SIG-M5 (cell line): Measurements from ENCODE around the gene ADPRHL1.

Experiments used
- DNase-seq: peaks from one replicate; lab custom pipeline; 2025; lab: John Stamatoyannopoulos, UW

The ADPRHL1 gene

DNA sequence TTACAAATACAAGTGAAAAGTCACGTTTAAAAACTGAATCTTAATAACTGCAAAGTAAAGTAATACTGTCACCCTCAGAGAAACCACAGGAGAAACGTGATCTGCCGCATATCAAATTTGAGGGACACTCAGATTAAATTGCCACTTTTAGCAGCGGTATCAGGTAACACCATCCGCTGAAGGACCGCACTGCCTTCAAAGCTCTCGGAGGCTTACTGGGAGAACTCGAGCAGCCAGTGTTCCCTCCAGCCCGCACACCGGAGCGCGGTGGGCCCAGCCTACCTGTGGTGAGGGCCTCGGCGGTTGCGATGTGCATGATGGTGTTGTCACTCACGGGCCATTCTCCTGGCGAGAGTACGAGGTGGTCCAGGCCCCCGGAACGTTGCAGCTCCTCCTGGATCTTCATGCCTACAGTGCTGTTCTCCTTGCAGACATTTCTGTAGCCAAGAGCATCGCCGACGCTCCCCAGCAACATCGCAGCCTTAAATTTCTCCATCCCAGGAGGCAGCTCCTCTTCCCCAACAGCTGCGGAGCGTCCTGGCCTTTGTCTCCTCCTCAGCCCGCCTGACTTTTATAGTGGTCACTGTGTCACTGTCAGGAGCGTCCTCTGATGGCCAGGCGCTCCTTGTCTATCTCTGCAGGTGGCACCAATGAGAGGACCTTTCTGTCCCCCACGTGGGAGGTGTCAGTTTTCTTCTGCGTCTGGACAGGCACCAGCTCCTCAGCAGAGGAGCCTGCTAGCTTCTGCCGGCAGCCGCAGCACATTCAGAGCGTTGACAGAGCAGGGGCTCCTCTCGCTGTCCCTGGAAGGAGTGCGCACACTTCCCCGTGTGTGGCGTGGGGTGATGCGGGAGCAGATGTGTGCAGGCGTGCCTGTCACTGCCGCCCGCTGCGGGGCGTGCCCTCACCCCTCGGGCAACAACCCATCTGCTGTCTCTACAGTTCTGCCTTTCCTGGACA is at the start of gene ADPRHL1:
TSS of gene ADPRHL1 (minus strand) at position 547 of the 960 bp plus-strand sequence. CDS start at position 496, 51 bp downstream.
- no peak for DNase-seq

DNA sequence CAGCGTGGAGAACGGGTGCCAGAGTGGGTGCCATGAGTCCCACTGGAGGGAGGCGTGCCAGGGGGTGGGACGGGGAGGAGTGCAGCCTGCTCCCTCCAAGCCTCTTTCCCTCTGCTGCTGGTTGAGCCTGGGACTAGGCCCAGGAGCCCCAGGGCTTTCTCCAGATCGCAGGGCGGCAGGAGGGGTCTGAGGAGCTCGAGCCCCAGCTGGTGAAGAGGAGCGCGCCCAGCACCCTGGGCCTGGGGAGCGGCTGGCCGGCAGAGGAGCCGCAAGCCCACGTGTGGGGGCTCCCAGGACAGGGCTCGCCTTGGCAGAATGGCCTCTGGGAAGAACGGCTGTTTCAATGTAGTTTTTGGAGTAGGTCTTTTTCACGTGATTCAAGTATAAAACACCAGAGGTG is 49.4 kb upstream of the ADPRHL1 start:
- no peak for DNase-seq

DNA sequence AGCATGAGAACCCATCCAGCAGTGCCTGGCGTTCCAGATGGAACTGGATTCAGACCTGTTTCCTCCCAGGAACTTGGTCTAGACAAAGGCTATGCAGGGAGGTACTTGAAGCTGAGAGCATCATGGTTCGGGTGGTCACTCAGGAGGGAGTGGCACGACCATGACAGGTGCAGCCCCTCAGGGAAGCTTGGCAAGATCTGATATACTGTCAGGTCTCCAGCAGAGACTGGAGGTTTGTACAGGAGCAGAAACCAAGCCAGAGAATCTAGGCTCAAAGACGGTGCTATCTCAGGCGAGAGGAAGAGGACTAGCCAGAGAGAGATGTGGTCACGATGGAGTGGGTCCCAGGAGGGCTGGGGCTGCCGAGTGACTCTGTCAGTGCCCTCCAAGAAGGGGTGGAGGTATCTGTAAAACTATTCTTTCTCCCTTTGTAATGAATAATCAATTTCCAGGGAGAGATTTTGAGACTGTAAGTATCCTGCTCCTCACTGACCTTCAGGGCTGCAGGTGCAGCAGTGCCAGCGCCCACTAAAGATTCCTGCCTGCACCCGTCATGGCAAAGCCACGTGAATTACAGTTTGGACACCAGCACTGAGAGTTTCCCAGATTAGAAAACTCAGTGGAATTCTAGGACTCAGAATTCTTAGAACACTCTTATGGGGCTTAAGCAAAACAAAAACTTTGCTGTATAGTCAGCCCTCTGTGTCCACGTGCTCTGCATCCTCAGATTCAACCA is 47.4 kb upstream of the ADPRHL1 start:
- DNase-seq: no peak

DNA sequence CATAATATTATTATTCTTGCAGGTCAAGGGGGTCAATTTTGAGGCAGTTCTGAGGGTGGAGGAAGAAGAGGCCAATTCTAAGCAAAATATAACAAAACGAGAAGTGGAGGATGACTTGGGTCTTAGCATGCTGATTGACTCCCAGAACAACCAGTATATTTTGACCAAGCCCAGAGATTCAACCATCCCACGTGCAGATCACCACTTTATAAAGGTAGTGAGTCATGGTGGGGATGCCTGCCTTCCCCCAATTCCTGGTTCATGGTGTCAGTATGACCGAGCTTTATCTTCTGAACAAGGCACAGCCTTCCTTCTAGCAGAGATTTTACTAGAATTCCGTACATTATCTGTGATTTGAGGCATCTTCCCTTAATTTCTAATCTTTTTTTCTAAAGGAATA is 46.6 kb upstream of the ADPRHL1 start:
- no peak for DNase-seq

DNA sequence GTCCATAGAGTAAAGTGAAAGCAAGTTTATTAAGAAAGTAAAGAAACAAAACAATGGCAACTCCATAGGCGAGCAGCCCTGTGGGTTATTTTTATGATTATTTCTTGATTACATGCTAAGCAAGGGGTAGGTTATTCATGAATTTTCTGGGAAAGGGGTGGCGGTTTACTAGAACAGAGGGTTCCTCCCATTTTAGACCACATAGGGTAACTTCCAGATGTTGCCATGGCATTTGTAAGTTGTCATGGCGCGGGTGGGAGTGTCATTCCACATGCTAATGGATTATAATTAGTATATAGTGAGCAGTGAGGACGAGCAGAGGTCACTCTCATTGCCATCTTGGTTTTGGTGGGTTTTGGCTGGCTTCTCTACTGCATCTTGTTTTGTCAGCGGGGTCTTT is 45.6 kb upstream of the ADPRHL1 start:
- no peak for DNase-seq

DNA sequence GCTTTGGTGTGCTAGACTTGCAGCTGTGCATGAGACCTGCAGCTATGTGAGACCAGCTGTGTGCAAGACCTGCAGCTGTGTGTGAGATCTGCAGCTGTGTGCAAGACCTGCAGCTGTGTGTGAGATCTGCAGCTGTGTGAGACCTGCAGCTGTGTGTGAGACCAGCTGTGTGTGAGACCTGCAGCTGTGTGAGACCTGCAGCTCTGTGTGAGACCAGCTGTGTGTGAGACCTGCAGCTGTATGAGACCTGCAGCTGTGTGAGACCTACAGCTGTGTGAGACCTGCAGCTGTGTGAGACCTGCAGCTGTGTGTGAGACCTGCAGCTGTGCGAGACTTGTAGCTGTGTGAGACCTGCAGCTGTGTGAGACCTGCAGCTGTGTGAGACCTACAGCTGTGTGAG is 43.9 kb upstream of the ADPRHL1 start:
- no peak for DNase-seq

DNA sequence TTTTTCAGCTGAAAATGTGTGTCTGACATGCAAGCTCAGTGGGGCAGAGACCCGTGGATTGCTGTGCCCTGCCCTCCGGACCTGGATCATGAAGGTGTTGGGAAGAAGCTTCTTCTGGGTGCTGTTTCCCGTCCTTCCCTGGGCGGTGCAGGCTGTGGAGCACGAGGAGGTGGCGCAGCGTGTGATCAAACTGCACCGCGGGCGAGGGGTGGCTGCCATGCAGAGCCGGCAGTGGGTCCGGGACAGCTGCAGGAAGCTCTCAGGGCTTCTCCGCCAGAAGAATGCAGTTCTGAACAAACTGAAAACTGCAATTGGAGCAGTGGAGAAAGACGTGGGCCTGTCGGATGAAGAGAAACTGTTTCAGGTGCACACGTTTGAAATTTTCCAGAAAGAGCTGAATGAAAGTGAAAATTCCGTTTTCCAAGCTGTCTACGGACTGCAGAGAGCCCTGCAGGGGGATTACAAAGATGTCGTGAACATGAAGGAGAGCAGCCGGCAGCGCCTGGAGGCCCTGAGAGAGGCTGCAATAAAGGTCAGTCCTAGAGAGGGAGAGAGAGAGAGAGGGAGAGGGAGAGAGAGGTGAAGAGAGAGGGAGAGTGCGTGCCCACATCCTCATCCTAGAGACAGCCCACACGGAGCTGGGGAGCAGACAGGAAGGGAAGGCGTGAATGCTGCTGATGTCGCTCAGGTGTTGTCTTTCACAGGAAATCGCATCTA is 42.4 kb upstream of the ADPRHL1 start:
- no peak for DNase-seq

DNA sequence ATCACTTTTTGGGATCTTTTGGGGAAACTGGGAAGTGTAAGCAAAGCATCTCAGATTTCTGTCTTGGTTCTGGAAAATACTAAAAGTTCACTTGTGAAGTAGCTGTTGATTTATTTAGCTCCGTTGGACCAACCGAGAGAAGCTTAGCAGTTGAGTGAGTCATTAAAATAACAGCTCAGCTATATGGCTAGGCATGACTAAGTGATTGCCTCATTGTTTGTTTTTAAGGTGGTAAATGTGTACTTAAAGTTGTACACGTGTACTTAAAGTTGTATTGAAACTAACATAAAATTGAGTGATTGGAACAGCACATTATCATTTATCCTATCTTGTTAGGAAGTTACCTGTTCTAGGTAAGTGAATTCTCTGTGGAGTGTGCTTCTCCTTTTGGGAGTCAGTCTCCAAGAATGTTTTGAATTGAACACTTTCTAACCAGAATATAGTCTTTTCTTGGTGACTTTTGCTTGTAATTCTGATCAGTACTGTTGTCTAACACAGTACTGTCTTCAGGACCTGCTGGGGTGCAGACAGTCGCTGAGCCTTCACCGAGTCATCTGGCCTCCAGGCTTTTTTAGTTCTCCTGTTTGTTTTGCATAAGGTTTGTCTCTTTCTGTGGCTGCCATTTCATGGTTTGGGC is 40.1 kb upstream of the ADPRHL1 start:
- peak; percentile 56 for DNase-seq

DNA sequence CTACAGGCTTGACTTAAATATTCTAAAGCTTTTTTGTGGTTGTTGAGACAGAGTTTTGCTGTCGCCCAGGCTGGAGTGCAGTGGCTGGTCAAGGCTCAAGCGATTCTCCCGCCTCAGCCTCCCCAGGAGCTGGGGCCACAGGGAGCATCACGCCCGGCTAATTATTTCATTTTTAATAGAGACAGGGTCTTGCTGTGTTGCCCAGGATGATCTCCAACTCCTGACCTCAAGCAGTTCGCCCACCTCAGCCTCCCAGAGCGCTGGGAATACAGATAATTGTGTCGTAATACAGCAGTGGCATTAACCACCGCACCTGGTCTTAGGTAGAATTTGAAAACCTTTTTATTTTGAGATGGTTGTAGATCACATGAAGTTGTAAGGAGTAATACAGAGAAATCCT is 38.7 kb upstream of the ADPRHL1 start:
- no peak for DNase-seq

DNA sequence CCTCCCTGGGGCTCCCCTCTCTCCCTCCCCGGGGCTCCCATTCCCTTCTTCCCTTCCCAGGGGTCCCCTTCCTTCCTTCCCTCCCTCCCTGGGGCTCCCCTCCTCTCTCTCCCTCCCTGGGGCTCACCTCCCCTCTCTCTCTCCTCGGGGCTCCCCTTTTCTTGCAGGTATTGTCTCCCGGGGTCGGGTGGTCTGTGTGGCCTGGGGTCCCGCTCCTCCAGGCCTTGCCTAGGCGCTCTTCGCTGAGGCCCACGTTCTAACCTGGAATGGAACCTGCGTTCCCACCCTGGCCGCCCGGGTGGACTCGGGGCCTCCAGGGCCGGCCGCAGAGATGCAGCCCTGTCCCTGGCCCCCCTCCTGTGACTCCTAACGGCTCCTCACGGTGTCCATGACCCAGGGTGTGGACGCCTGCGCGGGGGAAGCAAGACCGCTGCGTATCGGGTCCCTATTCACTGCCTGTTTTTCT is 38.2 kb upstream of the ADPRHL1 start:
- no peak for DNase-seq

DNA sequence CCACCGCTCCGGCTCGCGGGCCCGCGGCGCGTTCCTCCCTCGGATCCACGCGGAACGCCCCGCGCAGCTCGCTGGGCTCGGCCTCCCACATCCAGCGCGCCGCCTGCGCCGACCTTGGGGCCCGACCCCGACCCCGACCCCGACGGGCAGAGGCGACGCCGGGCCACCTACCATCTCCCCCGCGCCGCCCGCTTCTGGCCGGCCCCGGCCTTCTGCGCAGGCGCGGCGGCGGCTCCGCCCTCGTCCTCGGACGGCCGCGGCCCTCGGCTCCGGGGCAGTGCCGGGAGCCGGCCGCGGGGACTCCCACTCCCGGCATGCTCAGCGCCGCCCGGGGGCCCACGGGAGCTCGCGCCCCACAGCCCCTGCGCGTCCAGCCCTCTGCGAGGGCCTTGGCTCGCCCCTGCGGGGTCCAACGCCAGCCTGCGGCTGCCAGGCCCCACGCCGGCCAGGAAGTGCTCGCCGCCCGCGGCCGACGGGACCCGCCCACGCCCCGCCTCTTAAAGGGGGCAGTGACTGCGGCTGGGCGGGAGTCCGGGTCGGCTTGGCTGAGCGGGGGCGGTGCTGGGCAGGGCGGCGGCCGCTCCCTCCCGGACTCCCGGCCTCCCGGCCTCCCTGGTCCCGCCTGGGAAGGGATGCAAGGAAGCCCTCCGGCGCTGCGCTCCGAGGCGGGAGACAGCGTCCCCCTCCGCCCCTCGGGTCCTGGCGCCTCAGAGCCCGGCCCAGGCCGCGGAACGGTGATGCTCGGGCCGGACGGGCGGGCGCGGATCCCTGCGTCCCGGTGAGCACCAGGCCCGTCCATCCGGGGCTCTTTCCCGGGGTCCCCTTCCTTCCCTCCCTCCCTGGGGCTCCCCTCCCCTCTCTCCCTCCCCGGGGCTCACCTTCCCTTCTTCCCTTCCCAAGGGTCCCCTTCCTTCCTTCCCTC is 37.5 kb upstream of the ADPRHL1 start, which contains the start of gene DCUN1D2:
TSS of gene DCUN1D2 (minus strand) at position 216 of the 922 bp plus-strand sequence. CDS start at position 174, 42 bp downstream.
- DNase-seq: peak; percentile 33

DNA sequence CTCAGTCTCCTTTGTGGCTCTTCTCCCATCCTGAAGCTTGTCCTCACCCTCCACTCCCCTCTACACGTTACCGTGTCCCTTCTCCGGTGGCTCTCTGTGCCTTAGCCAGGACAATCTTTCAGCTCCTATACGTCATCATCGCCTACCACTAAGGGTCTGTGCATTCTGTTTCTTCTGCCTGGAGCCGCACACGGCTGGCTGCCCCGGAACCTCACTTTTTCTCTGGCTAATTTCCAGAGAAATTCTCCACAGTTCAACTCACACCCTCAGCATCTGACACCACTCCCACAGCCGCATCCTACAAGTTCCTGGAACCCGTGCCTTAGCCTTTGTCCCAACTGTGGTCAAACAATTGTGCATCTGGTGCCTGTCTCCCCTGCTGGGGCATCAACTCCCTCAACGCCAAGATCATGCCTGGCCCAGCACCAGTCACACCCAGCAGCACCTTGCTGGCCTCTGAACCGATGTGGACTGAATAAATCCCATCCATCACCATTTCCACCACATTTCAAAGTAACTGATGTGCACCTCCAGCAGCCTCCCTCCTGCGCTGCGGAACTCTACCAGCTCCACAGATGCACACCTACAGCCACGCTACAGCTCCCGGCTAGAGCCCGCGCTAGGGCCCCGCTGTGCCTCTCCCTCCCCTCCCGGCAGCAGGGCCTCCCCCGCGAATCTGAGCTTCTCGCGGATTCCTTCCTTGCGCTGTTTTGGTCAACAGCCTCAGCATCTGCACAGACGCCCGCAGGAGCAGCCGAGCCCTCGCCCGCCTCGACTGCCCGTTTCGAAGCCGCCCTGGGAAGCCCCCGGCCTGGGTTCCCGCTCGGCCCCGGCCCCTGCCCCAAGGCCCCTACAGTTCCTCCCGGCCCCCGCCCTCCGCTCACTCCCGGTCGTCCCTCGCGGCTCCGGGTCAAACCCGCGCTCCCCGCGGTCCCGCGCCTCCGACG is 36.5 kb upstream of the ADPRHL1 start:
- DNase-seq: no peak

DNA sequence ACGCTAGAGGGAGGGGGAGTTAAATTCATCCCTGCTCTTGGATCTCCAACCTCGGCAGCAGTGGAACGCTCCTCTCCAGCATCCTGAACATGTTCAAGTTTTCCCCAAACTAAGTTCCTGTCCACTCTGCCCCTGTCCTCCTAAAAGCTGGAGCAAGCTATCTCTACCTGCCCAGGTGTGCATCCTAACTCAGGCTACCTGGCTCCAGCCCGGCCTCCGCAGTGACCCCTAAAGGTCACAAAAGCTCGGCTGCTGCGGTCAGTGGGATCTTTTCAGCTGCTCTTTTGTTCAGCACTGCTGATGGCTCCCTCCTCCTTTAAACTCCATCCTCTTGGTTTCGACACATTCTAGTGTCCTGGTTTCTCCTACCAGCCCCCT is 35.9 kb upstream of the ADPRHL1 start:
- no peak for DNase-seq

DNA sequence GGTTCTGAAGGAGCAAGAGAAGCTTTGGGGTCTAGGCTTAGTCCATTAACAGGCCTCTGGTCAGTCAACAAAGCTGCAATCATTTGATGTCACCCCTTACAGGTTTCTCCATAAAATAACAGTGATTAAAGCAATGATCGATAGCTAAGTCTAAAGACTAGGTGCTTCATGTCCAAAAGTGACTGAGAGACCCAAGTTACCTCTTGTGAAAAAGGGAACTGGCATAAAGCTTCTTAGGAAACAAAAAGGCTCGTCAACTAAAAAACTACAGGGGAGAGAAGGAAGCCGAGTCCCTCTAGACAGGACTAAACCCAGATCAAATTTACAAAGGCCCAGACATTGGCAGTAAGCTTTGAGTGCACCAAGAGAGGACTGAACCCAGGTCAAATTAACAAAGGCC is 35.0 kb upstream of the ADPRHL1 start:
- DNase-seq: no peak

DNA sequence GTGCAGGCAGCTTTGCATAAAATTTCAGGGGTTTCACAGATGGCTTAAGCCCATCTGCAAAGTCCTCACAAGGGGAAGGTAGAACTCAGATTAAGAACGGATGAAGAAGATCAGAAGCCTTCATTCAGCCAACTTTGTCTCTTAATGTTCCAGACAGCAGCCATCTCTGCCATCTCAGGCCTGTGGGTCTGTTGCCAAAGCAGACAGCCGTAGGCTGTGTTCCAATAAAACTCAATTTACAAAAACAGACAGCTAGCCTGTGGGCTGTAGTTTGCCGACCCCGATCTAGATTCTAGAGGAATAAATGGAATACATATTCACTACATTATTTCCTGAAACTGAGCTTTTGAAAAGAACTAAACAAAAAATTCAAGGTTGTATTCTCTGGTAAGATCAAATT is 33.4 kb upstream of the ADPRHL1 start:
- DNase-seq: no peak

DNA sequence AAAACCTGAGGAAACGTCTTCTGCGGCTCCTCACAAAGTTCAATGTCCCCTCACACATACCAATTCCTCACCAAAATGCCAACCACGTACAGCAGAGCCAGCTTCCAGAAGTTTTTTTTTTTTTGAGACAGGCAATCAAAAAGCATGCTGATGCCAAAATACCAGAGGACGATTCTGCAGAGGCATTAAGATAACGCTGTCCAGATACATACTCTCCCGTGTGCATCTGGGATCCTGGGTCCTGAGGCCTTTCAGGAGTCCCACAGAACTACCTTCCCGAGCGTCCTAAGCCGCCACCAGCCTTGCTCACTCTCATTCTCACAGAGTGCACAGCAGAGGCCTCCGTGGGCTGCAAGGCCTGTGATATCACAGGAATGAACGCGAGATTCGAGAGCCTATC is 32.3 kb upstream of the ADPRHL1 start:
- no peak for DNase-seq

DNA sequence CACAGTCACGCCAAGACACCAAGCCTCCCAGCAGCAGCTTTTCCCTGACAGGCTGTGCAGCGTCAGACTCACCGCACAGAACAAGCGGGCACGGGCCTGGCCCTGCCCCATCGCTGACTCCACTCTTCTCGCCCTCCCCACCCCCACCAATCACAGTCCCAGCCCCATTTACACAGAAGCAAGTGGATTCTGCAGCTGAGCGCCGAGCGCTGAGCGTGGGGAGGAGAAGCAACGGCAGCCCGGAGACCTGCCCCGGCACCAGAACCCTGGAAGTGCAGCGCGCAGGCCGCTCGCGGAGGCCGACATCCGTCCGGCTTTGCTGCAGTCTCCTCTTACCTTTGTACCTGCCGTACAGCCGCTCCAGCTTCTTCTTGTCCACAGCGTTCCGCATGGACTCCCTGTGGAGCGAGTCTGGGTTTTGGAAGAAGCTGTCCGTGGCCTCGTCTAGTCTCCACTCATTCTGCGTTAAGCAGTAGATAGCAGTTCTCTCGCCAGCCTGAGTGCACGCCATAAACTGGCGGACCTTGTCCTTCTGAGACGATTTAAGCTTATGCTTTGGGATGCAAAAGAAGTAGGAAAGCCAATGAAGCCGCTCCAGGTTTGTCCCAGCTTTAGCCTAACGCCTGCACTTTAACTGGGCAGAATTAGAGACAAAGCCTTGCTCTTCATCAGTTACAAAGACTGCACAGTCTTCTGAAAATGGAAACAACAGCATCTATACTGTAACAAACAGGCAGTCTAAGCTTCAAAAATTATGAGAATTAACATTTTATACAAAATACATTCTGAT is 30.4 kb upstream of the ADPRHL1 start:
- DNase-seq: no peak

DNA sequence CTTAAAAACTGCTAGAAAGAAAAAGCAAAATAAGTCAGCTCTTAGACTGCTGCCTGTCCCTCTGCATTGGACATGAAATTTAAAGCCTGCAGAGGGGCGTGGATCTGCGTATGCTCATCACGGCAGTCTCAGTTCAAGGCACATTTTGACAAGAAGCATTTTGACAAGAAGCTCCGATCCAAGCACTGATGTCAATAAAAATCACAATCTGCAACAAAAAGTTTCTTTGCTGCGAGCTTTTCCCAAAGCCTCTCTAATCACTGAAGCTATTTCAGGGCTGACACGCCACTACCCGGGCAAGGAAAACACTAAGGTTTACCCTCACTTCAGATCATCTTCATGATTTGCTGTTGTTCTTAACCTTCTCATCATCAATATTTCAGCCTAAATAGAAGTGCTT is 29.8 kb upstream of the ADPRHL1 start:
- no peak for DNase-seq

DNA sequence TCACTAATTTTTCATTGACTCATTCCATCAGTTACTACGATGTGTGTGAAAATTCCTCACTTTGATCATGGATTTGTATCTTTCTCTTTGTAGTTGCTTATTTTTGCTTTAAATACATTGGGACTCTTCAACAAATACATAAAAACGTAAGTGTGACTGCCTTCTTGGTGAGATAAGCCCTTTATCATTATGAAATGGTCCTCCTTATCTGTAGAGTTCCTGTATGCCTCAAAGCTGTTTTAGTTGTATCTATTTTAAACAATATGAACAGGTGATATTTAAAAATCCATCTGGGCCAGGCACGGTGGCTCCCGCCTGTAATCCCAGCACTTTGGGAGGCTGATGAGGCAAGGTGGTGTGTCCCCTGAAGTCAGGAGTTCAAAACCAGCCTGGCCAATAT is 25.9 kb upstream of the ADPRHL1 start:
- DNase-seq: no peak
